Aorta (tissue), 5 donors: ENCODE data around the gene PPARA. TPM values are rescaled to one million over a fixed set of nuclear protein-coding genes. Genes with fewer than 3 reads are reported as not detected.

Source experiments
- ATAC-seq: fragments of 200-7000 bp; cut with Tn5 transposase; one replicate; pipeline ENCODE4 v1.9.1; 2022; ENCODE audit warnings: moderate library complexity; ENCODE audit not compliant: low FRiP score
- DNase-seq, 2 donors: peaks; one replicate each; pipeline ENCODE4 v3.0.0-alpha.2; 2020
- H3K27ac ChIP-seq, 2 donors: one replicate each; pipeline ENCODE4 v1.5.1; 2013; ENCODE audit warnings: low read length in 2 of 2, mild to moderate bottlenecking in 2 of 2, moderate library complexity in 2 of 2, control low read depth in 1 of 2, inconsistent platforms in 1 of 2, low read depth in 1 of 2
- H3K27me3 ChIP-seq, 2 donors: one replicate each; pipeline ENCODE4 v1.6.1; 2013; ENCODE audit warnings: control low read depth in 1 of 2, low read length in 1 of 2, mild to moderate bottlenecking in 1 of 2, moderate library complexity in 1 of 2; ENCODE audit not compliant: insufficient read depth in 2 of 2, control insufficient read depth in 1 of 2
- H3K36me3 ChIP-seq, 2 donors: one replicate each; pipeline ENCODE4 v1.6.1; 2013; ENCODE audit warnings: control low read depth in 1 of 2, low read length in 1 of 2, mild to moderate bottlenecking in 1 of 2; ENCODE audit not compliant: insufficient read depth in 2 of 2, control insufficient read depth in 1 of 2
- H3K4me1 ChIP-seq, 2 donors: one replicate each; pipeline ENCODE4 v1.6.1; 2013; ENCODE audit warnings: low read length in 2 of 2, control low read depth in 1 of 2, mild to moderate bottlenecking in 1 of 2, moderate library complexity in 1 of 2; ENCODE audit not compliant: insufficient read depth in 2 of 2, control insufficient read depth in 1 of 2
- H3K4me3 ChIP-seq, 2 donors: one replicate each; pipeline ENCODE4 v1.5.1; 2013; ENCODE audit warnings: low read length in 2 of 2, control low read depth in 1 of 2, mild to moderate bottlenecking in 1 of 2
- H3K9me3 ChIP-seq: one replicate; pipeline ENCODE4 v1.6.1; 2013; ENCODE audit warnings: mild to moderate bottlenecking, low read length; ENCODE audit not compliant: control insufficient read depth
- WGBS, 2 donors: extraction: QIAGEN DNeasy Blood & Tissue Kit; methylation state at CpG; one replicate each; pipeline ENCODE4 v1.1.7; 2013; 5-methylcytosine and 5-hydroxymethylcytosine counted together
- intact Hi-C, 2 donors: fragments of 100-400 bp; cut with DNase I; formaldehyde crosslinking; loops; one replicate each; pipeline versions ENCODE4 v1.14.2 to v1.15.0; 2022
- polyA plus RNA-seq, 2 donors: library from polyadenylated mRNA; stranded (reverse); fragments of 200-250 nt; gene quantifications; one replicate each; pipeline ENCODE4 v1.2.3, GENCODE V29; 2013
- total RNA-seq, 2 donors: library from RNA; stranded (reverse); fragmentation: NEBNext Ultra II Directional; extraction: Animal tissue kit (Norgen Biotek cat#: 25700); gene quantifications; one replicate each; pipeline ENCODE4 v1.2.1, GENCODE V29; 2021
- donor health status: healthy with polysubstance abuse.
- donor health status: Bipolar disorder and iron deficiency.
- donor health status: DM: no; HTN: no; CAD: no.
- donor health status: DM: no; HTN: no; CAD: no.
- donor health status: DM: yes; HTN: yes; CAD: no.

PPARA gene
- total and polyA plus RNA-seq, 4 donors, result 6.9 to 32.1 (median 19.7) TPM

DNA sequence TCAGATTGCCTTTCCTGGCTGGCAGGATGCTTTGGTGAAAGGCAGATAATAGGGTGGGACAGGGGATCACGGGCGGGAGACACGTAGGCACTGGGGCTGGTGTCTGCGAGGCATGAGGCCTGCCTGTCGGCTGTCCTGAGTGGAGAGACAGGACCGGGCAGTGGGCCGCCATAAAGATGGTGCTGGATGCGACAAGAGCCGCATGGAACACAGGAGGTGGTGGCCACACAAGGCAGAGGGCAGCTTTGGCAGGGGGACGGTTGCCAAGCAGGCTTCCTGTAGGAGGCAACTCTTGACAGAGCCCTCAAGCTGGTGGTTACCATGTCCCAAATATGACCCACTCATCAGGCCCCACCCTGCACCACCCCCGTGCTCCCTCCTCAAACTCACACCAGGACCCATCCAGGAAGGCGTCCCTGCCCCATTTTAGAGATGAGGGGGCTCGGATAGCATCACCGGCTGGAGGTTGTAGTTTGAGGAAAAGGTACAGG lies 4.9 kb upstream of the PPARA start:
- Histone ChIP-seq H3K4me1 (no peaks in the 10 kb centered on the region), H3K36me3 (no peaks in the 10 kb centered on the region), H3K27me3 (no peaks in the 10 kb centered on the region), H3K27ac (no peak overlapping the region), H3K4me3 (no peak overlapping the region), H3K9me3 (no peaks in the 10 kb centered on the region)
- ATAC-seq (no peak), DNase-seq (peak in 1 of 2 donors; percentile 57)
- intact Hi-C loops, result no loop called here
- 92 to 95% methylated on average over 14 of the region's 14 CpGs for WGBS, 2 donors

DNA sequence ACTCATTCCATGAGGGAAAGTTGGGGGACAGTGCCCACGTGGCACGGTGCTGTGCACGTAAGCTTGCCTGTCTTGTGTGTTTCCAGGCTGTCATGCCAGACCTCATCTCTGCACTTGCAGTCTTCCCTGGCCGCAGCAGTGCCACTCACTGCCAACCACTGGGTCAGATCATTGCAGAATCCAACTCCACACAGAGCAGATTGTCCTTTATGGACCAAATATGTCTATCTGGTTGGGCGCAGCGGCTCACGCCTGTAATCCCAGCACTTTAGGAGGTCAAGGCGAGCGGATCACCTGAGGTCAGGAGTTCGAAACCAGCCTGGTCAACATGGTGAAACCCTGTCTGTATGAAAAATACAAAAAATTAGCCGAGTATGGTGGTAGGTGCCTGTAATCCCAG lies 4.4 kb upstream of the PPARA start:
- 93 to 95% methylated on average over 11 of the region's 11 CpGs for WGBS, 2 donors
- DNase-seq, result peak in 1 of 2 donors; percentile 36
- ATAC-seq, result no peak

DNA sequence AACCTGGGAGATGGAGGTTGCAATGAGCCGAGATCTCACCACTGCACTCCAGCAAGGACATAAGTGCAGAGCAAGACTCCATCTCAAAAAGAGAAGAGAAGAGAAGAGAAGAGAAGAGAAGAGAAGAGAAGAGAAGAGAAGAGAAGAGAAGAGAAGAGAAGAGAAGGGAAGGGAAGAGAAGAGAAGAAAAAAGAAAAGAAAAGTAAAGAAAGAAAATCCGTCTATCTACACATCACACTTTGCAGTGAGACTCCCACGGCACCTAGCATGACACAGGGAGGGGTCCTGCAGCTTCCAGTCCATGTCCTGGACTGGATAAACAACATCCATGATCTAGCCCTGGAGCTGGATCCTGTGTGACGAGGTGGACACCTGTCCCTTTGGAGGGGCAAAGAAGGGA lies 4.0 kb upstream of the PPARA start:
- H3K27ac ChIP-seq, result no peak overlapping the region
- DNase-seq, result no peak
- H3K36me3 ChIP-seq, result no peaks in the 10 kb centered on the region
- H3K27me3 ChIP-seq, result no peaks in the 10 kb centered on the region
- H3K4me3 ChIP-seq, result no peak overlapping the region
- no peaks in the 10 kb centered on the region for H3K9me3 ChIP-seq
- intact Hi-C loops, result no loop called here
- H3K4me1 ChIP-seq, result no peaks in the 10 kb centered on the region
- WGBS, 2 donors, result 89 to 91% methylated on average over 4 of the region's 4 CpGs
- no peak for ATAC-seq

More for the DNA sequence above, 4.4 kb upstream of the PPARA start:
- Histone ChIP-seq H3K4me3 (no peak overlapping the region), H3K36me3 (no peaks in the 10 kb centered on the region), H3K4me1 (no peaks in the 10 kb centered on the region), H3K27ac (no peak overlapping the region), H3K9me3 (no peaks in the 10 kb centered on the region), H3K27me3 (no peaks in the 10 kb centered on the region)
- intact Hi-C loops, result no loop called here

DNA sequence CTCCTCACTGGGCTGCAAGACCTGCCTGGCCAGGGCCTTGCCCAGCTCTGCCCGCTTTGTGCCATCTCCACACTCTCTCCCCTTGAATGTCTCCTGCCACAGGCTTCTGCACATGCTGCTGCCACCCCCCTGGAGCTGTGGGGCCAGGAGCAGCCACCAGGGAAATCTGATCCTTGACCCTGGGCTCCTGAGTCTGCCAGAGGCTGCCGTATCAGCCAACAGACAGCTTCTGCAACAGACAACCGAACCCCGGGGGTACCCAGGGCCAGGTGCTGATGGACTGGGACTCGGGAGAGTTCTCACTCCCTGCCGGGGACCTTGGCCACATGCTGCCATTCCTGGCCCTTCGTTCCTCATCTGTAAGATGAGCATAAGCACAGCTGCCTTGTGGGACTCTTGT lies 3.3 kb upstream of the PPARA start:
- no peaks in the 10 kb centered on the region for H3K27me3 ChIP-seq
- H3K4me3 ChIP-seq, result no peak overlapping the region
- WGBS, 2 donors, result 69 to 76% methylated on average over 7 of the region's 7 CpGs
- intact Hi-C loops, result no loop called here
- H3K27ac ChIP-seq, result no peak overlapping the region
- no peaks in the 10 kb centered on the region for H3K4me1 ChIP-seq
- H3K36me3 ChIP-seq, result no peaks in the 10 kb centered on the region
- DNase-seq (peak in 1 of 2 donors; percentile 68), ATAC-seq (no peak)
- no peaks in the 10 kb centered on the region for H3K9me3 ChIP-seq

DNA sequence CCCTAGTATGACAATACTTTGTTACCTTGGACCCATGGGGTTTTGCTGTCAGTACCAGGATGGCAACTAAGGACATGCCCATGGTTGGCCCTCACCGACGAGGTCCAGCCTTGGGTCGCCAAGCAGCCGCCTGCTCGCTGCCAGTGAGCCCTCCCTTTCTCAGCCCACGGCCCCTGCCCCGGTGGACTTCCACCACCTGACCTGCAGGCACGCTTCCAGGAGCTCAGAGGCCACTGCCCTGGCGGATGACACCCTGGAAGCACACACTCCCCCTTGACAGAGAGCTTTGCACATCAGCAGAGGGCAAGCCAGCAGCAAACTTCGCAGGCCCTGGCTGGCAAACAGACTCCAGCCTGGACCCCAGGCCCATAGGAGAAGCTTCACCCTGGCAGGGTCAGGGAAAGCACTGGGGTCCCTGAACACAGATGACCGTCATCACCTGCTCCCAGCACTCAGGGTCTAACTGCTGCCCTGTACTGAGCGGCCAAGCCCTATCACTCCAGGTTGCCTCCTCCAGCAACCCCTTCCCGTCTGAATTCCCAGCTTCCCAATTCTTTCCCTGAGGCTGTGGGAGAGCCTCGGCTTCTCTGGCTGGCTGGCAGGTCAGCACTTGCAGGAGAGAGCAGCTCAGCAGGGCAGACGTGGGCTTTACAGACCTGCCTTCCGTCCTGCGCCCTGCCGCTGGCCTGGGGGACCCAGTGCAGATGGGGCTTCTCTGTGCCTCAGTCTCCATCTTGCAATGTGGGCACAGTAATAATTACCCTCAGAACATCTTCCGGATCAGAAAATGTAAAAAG lies 2.7 kb upstream of the PPARA start:
- Histone ChIP-seq H3K4me3 (no peak overlapping the region), H3K9me3 (no peaks in the 10 kb centered on the region), H3K27me3 (no peaks in the 10 kb centered on the region), H3K4me1 (no peaks in the 10 kb centered on the region), H3K36me3 (no peaks in the 10 kb centered on the region), H3K27ac (no peak overlapping the region)
- ATAC-seq, result no peak
- peak in 1 of 2 donors; percentile 75 for DNase-seq
- 47 to 48% methylated on average over 19 of the region's 19 CpGs for WGBS, 2 donors
- intact Hi-C loops, result no loop called here

DNA sequence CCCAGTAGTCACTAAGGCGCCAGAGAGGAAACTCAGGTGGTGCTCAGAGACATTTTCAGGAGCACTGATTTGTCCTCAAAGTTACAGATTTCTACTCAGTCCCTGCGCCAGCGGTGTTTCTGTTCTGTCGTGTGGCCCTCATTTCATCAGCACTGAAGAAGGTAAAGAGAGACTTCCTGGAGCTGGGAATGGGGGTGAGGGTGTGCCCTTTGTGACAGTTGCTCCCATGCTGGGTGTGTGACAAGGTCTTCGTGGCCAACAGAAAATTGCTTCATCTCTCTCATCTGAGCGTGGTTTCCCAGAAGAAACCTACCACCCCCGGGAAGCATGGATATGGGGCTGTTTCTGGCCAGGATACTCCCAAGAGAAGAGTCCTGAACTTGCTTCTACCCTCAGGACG lies 2.0 kb upstream of the PPARA start:
- Histone ChIP-seq H3K36me3 (no peaks in the 10 kb centered on the region), H3K4me1 (no peaks in the 10 kb centered on the region), H3K9me3 (no peaks in the 10 kb centered on the region), H3K27me3 (no peaks in the 10 kb centered on the region), H3K27ac (no peak overlapping the region), H3K4me3 (no peak overlapping the region)
- no peak for ATAC-seq
- peak in 1 of 2 donors; percentile 37 for DNase-seq
- 64 to 66% methylated on average over 8 of the region's 8 CpGs for WGBS, 2 donors
- intact Hi-C loops, result no loop called here

DNA sequence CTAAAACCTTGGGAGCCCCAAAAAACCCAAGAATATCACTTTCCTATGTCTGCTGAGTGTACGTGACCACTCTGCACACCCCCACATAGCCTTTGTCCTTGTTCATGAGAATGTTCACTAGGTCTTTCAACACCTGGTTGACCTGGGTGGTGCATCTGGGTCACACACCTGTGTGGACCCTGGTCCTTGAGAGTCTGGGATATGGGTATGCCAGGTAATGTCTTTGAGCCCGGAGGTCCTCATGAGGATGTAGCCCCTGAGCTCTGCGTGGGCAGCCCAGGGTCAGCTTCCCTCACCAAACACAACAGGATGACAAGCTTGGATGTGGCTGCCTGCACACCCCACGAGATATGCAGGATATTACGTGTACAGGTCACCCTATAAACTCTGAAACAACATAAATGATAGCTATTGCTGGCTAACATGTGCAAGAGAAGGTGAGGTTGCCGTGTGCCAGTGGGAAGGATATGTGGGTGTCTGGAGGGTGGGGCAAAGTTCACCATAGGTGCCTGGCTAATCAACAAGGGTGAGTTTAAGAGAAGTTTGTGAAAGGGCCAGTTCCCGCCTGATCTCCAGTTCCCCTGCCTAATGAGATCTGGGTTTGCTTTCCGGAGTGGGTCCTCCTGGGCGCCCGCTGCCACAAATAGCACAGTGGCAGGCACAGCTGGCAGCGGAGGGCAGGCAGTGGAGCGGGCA lies 1.4 kb upstream of the PPARA start:
- intact Hi-C loops, result no loop called here
- DNase-seq, result peak in 1 of 2 donors; percentile 38
- ATAC-seq, result no peak
- peak overlapping the region in 1 of 2 donors; percentile 62 for H3K27ac ChIP-seq
- 30 to 31% methylated on average over 12 of the region's 12 CpGs for WGBS, 2 donors
- H3K4me1 ChIP-seq, result no peaks in the 10 kb centered on the region
- H3K9me3 ChIP-seq, result no peaks in the 10 kb centered on the region
- peak overlapping the region; percentile 3 to 48 for H3K4me3 ChIP-seq
- no peaks in the 10 kb centered on the region for H3K27me3 ChIP-seq
- no peaks in the 10 kb centered on the region for H3K36me3 ChIP-seq

DNA sequence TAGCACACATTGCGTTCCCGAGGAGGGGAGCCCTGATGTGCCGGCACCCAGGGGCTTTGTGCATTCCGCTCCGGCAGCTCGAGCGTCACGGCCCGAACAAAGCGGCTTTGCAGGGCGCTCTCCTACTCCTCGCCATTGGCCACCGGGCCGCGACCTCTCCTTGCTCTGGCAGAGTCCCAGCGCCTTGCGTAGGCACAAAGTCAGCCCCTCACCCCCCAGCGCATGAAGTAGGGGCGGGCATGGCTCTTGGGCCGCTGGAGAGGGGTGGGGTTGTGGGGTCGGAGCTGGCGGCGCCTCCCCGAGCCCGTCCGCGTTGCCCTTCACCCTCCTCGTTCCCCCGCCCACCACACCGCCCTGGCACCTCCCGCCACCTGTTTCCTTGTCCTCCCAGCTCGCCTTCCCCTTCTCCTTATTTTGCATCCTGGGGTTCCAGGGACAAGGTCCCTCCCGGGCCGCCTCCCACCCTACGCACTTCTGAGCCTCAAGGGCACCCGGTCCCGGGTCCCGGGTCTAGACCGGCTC lies 753 bp upstream of the PPARA start:
- ATAC-seq, result peak; percentile 65
- WGBS, 2 donors, result 0 to 1% methylated on average over 29 to 39 of the region's 39 CpGs
- no peaks in the 10 kb centered on the region for H3K27me3 ChIP-seq
- intact Hi-C loops, result loop anchor here (5.0 to 10.0 kb wide), 3 partner anchors 95 to 148 kb away; partner anchors contain the start of genes GTSE1 (in 1 of the 2) and TTC38 (in 1 of the 2)
- no peaks in the 10 kb centered on the region for H3K4me1 ChIP-seq
- no peaks in the 10 kb centered on the region for H3K36me3 ChIP-seq
- H3K27ac ChIP-seq, result peak overlapping the region in 1 of 2 donors; percentile 62
- DNase-seq, result peak in 1 of 2 donors; percentile 88
- H3K9me3 ChIP-seq, result no peaks in the 10 kb centered on the region
- H3K4me3 ChIP-seq, result peak overlapping the region; percentile 3 to 48
